KOPT-K1 (cell line): ENCODE measurements around the gene DNAJC25.
A peak's percentile ranks its signal among the peaks of the same experiment; 100 is the strongest.
"Not testable (repeated sequence)": the region's sequence is repeated elsewhere in the genome, so short reads cannot be mapped to it uniquely, and the experiment has no call there.

Experiments used
- H3K27ac ChIP-seq: fragments of 200-600 bp; sonication (generic); 2 replicates; pipeline ENCODE4 v1.5.1; 2016; ENCODE audit warnings: antibody characterized with exemption, mild to moderate bottlenecking, low read depth, low read length; ENCODE audit not compliant: poor library complexity, severe bottlenecking
- H3K36me3 ChIP-seq: fragments of 200-600 bp; sonication (generic); 2 replicates; pipeline ENCODE4 v1.5.1; 2017; ENCODE audit warnings: antibody characterized with exemption, mild to moderate bottlenecking, low read length, moderate library complexity; ENCODE audit not compliant: insufficient read depth
- H3K9me3 ChIP-seq: fragments of 200-600 bp; sonication (generic); 2 replicates; pipeline ENCODE4 v1.5.1; 2017; ENCODE audit warnings: antibody characterized with exemption, low read length, mild to moderate bottlenecking; ENCODE audit not compliant: insufficient read depth, poor library complexity, severe bottlenecking

DNAJC25 gene

GRCh38 chr9:111644195-111644772, 13.2 kb downstream of the DNAJC25 start:
- Histone ChIP-seq H3K36me3 (peaks cover 47% of the 10 kb centered on the region), H3K9me3 (no peaks in the 10 kb centered on the region), H3K27ac (no peak overlapping the region)

- no peaks in the 10 kb centered on the region for H3K9me3 ChIP-seq
- peaks cover 61% of the 10 kb centered on the region for H3K36me3 ChIP-seq
- no peak overlapping the region for H3K27ac ChIP-seq
Measured at GRCh38 chr9:111645806-111646205, 14.7 kb downstream of the DNAJC25 start.

- Histone ChIP-seq H3K27ac (no peak overlapping the region), H3K9me3 (no peaks in the 10 kb centered on the region), H3K36me3 (peaks cover 61% of the 10 kb centered on the region)
Measured at GRCh38 chr9:111646417-111646816, 15.3 kb downstream of the DNAJC25 start.

GRCh38 chr9:111648066-111648465, 16.9 kb downstream of the DNAJC25 start:
- peaks cover 59% of the 10 kb centered on the region for H3K36me3 ChIP-seq
- H3K27ac ChIP-seq = no peak overlapping the region

GRCh38 chr9:111649016-111649415, 17.9 kb downstream of the DNAJC25 start:
- Histone ChIP-seq H3K36me3 (peaks cover 58% of the 10 kb centered on the region), H3K9me3 (no peaks in the 10 kb centered on the region), H3K27ac (no peak overlapping the region)

More at GRCh38 chr9:111648066-111648465, 16.9 kb downstream of the DNAJC25 start:
- H3K9me3 ChIP-seq = no peaks in the 10 kb centered on the region

- Histone ChIP-seq H3K9me3 (no peaks in the 10 kb centered on the region), H3K36me3 (peaks cover 25% of the 10 kb centered on the region), H3K27ac (no peak overlapping the region)
Measured at GRCh38 chr9:111657051-111657450, 25.9 kb downstream of the DNAJC25 start.

GRCh38 chr9:111658943-111659342, 27.8 kb downstream of the DNAJC25 start:
- no peaks in the 10 kb centered on the region for H3K9me3 ChIP-seq
- peaks cover 15% of the 10 kb centered on the region for H3K36me3 ChIP-seq
- no peak overlapping the region for H3K27ac ChIP-seq

GRCh38 chr9:111659691-111660090, 28.6 kb downstream of the DNAJC25 start:
- Histone ChIP-seq H3K27ac (no peak overlapping the region), H3K36me3 (peaks cover 13% of the 10 kb centered on the region)

GRCh38 chr9:111661150-111661801, 30.1 kb downstream of the DNAJC25 start, which contains the start of gene GNG10:
Gene GNG10, plus strand, starts transcription at chr9:111661605. Its CDS starts 30 bp downstream, at chr9:111661635.
- H3K27ac ChIP-seq = peak within 1 kb of the TSS; percentile 62
- no peaks in the 10 kb centered on the region for H3K9me3 ChIP-seq
- H3K36me3 ChIP-seq = peaks cover 18% of the 10 kb centered on the region

More at GRCh38 chr9:111659691-111660090, 28.6 kb downstream of the DNAJC25 start:
- no peaks in the 10 kb centered on the region for H3K9me3 ChIP-seq

- Histone ChIP-seq H3K9me3 (no peaks in the 10 kb centered on the region), H3K36me3 (peaks cover 25% of the 10 kb centered on the region), H3K27ac (peak overlapping the region; percentile 62)
Measured at GRCh38 chr9:111661802-111662521, 30.8 kb downstream of the DNAJC25 start.

GRCh38 chr9:111662576-111663300, 31.6 kb downstream of the DNAJC25 start:
- peaks cover 32% of the 10 kb centered on the region for H3K36me3 ChIP-seq
- H3K9me3 ChIP-seq = no peaks in the 10 kb centered on the region
- peak overlapping the region; percentile 62 for H3K27ac ChIP-seq

GRCh38 chr9:111663301-111663823, 32.2 kb downstream of the DNAJC25 start:
- Histone ChIP-seq H3K27ac (peak overlapping the region; percentile 62), H3K9me3 (no peaks in the 10 kb centered on the region)

GRCh38 chr9:111668026-111668573, 37.0 kb downstream of the DNAJC25 start:
- Histone ChIP-seq H3K9me3 (no peaks in the 10 kb centered on the region), H3K27ac (no peak overlapping the region), H3K36me3 (peaks cover 61% of the 10 kb centered on the region)

More at GRCh38 chr9:111663301-111663823, 32.2 kb downstream of the DNAJC25 start:
- peaks cover 39% of the 10 kb centered on the region for H3K36me3 ChIP-seq

GRCh38 chr9:111668601-111669000, 37.5 kb downstream of the DNAJC25 start:
- not testable (repeated sequence) for H3K27ac ChIP-seq, H3K9me3 ChIP-seq
- H3K36me3 ChIP-seq = peaks cover 61% of the 10 kb centered on the region
